ENCODE data around the gene CDH23.

DNA sequence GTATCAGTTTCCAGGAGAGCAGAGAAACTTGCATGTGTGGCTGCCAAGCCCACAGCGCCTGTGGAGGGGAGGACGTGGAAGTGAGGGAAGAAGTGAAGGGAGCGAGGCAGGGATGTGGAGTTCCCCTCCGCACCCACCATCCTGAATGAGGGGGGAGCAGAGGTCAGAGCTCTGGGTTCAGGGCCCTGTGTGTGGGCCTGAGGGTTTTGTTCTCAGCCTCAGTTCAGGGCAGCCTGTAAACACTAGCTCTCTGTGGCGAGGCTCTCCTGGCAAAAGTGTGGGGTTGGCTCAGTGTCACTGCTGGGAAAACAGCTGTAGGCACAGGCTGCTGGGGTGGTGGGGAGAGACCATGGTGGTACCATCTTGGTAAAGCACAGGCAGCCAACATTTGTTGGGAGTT is 214.4 kb downstream of the CDH23 start:
- TF ChIP-seq, protein P1, sequence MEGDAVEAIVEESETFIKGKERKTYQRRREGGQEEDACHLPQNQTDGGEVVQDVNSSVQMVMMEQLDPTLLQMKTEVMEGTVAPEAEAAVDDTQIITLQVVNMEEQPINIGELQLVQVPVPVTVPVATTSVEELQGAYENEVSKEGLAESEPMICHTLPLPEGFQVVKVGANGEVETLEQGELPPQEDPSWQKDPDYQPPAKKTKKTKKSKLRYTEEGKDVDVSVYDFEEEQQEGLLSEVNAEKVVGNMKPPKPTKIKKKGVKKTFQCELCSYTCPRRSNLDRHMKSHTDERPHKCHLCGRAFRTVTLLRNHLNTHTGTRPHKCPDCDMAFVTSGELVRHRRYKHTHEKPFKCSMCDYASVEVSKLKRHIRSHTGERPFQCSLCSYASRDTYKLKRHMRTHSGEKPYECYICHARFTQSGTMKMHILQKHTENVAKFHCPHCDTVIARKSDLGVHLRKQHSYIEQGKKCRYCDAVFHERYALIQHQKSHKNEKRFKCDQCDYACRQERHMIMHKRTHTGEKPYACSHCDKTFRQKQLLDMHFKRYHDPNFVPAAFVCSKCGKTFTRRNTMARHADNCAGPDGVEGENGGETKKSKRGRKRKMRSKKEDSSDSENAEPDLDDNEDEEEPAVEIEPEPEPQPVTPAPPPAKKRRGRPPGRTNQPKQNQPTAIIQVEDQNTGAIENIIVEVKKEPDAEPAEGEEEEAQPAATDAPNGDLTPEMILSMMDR (optimal IDR thresholded peaks at IDR 0.05 in 1 of 3, IDR thresholded peaks at IDR 0.05 in 1 of 3, conservative IDR thresholded peaks at IDR 0.05 in 1 of 3; ENCODE audit: extremely low read depth in 1 of 3, insufficient read depth in 2 of 3, low read length in 3 of 3): no peak
- no peak for TF ChIP-seq EZH2 (IDR thresholded peaks at IDR 0.05; ENCODE audit: low read length)
